ENCODE measurements around the gene MRPL36.

GRCh38 chr5:1845696-1846095 lies 46.1 kb upstream of the MRPL36 start:
- no peak for TF ChIP-seq EZH2 (IDR thresholded peaks at IDR 0.05; ENCODE audit: borderline replicate concordance, low read length)
- TF ChIP-seq CTCF (conservative IDR thresholded peaks at IDR 0.05 in 1 of 2, IDR thresholded peaks at IDR 0.05 in 1 of 2; ENCODE audit: extremely low read depth in 1 of 2, insufficient read depth in 1 of 2, low read depth in 1 of 2, low read length in 2 of 2) = no peak
